ENCODE data around the gene SLCO3A1.

- no peak for TF ChIP-seq CTCF (IDR thresholded peaks at IDR 0.05)
- no peak for TF ChIP-seq EP300 (IDR thresholded peaks at IDR 0.05)
Measured at GRCh38 chr15:92157666-92158298, 304.3 kb downstream of the SLCO3A1 start.
